ENCODE results near the gene TKT. TPM values are rescaled to one million over a fixed set of nuclear protein-coding genes. Genes with fewer than 3 reads are reported as not detected.

TKT gene
- total and polyA plus RNA-seq, 2 of the 13 experiments (the other 11 are each of a cell fraction or from before 2014, with no cell fraction given): 150 to 238 TPM

GRCh38 chr3:53225181-53225580 is 30.6 kb downstream of the TKT start:
- FAIRE-seq (no peak), DNase-seq (ENCODE audit: low spot score) (no peak), ATAC-seq (no peak)
- peaks cover 37 to 63% of the 10 kb centered on the region in 2 experiments for H3K36me3 ChIP-seq (replicated peaks in 1 of 2; ENCODE audit: control insufficient read depth in 1 of 2, insufficient read depth in 2 of 2, low read length in 2 of 2)
- no peaks in the 10 kb centered on the region for H3K79me2 ChIP-seq (ENCODE audit: insufficient read depth, low read length)
- no peak overlapping the region for H2AFZ ChIP-seq (ENCODE audit: low read length)
- H3K4me2 ChIP-seq (ENCODE audit: low read depth, low read length): no peak overlapping the region
- peaks cover 61% of the 10 kb centered on the region for H3K4me1 ChIP-seq (ENCODE audit: insufficient read depth, low read length)
- H3K9me3 ChIP-seq (ENCODE audit: low read length): no peaks in the 10 kb centered on the region
- no TSS peak for BruUV-seq (replicated peaks)
- TF ChIP-seq ZNF616 (CRISPR knock-in tag; IDR thresholded peaks at IDR 0.05; ENCODE audit: low read depth) (no peak), TRAFD1 (CRISPR knock-in tag; IDR thresholded peaks at IDR 0.05; ENCODE audit: borderline replicate concordance) (no peak), HIC2 (CRISPR knock-in tag; IDR thresholded peaks at IDR 0.05; ENCODE audit: low read depth) (no peak)
- no peak overlapping the region for H3K9ac ChIP-seq (ENCODE audit: insufficient read depth, low read depth, low read length)
- no peak overlapping the region for H3K4me3 ChIP-seq (replicated peaks in 1 of 3; ENCODE audit: insufficient read depth in 1 of 3, low read depth in 2 of 3, low read length in 3 of 3)
- no peak overlapping the region for H3K27ac ChIP-seq (ENCODE audit: extremely low read length, insufficient read depth, low read length)
- ChIA-PET CTCF (ENCODE audit: low intra/inter-chr PET ratio, low total read pairs) (no interaction called here), POLR2A (interaction anchor here (1.1 kb wide), 1 partner anchor 9 kb away, joined by 3 read pairs; no protein-coding TSS in a partner anchor)
- in situ Hi-C loops (cut with HindIII; ENCODE audit: extremely low pct_ligation_motif_present, low pct_unique_long_range_greater_than_20kb) (no loop called here), intact Hi-C loops (cut with micrococcal nuclease; ENCODE audit: unreplicated experiment) (no loop called here)
- no peaks in the 10 kb centered on the region for H3K27me3 ChIP-seq (ENCODE audit: control insufficient read depth in 1 of 2, insufficient read depth in 2 of 2, low read length in 2 of 2)
- WGBS (ENCODE audit: low lambda C conversion rate): 95% methylated on average over 5 of the region's 6 CpGs
- H4K20me1 ChIP-seq (ENCODE audit: insufficient read depth, low read length): 0 out of 2 replicates have a peak, but pooled peaks cover 3% of the 10 kb centered on the region

- ChIA-PET CTCF (ENCODE audit: low intra/inter-chr PET ratio, low total read pairs) (no interaction called here), POLR2A (interaction anchor here (0.6 to 1.1 kb wide), 2 partner anchors 10 to 56 kb away, joined by 3 read pairs; no protein-coding TSS in a partner anchor)
- H3K4me2 ChIP-seq (ENCODE audit: low read depth, low read length): no peak overlapping the region
- H2AFZ ChIP-seq (ENCODE audit: low read length): no peak overlapping the region
- no peaks in the 10 kb centered on the region for H3K79me2 ChIP-seq (ENCODE audit: insufficient read depth, low read length)
- FAIRE-seq: no peak
- peaks cover 64% of the 10 kb centered on the region for H3K4me1 ChIP-seq (ENCODE audit: insufficient read depth, low read length)
- peak overlapping the region; percentile 75 for H3K27ac ChIP-seq (ENCODE audit: extremely low read length, insufficient read depth, low read length)
- no peaks in the 10 kb centered on the region for H3K27me3 ChIP-seq (ENCODE audit: control insufficient read depth in 1 of 2, insufficient read depth in 2 of 2, low read length in 2 of 2)
- no TSS peak for BruUV-seq (replicated peaks)
- DNase-seq (ENCODE audit: low spot score): no peak
- ATAC-seq: no peak
- H4K20me1 ChIP-seq (ENCODE audit: insufficient read depth, low read length): 0 out of 2 replicates have a peak, but pooled peaks cover 3% of the 10 kb centered on the region
- H3K4me3 ChIP-seq (replicated peaks in 1 of 3; ENCODE audit: insufficient read depth in 1 of 3, low read depth in 2 of 3, low read length in 3 of 3): no peak overlapping the region
- H3K36me3 ChIP-seq (replicated peaks in 1 of 2; ENCODE audit: control insufficient read depth in 1 of 2, insufficient read depth in 2 of 2, low read length in 2 of 2): peaks cover 32 to 57% of the 10 kb centered on the region in 2 experiments
- WGBS (ENCODE audit: low lambda C conversion rate): no CpG with 5 or more reads among the region's 5 CpGs
- no peak overlapping the region for H3K9ac ChIP-seq (ENCODE audit: insufficient read depth, low read depth, low read length)
- intact Hi-C loops (cut with micrococcal nuclease; ENCODE audit: unreplicated experiment) (loop anchor here (5.0 kb wide), 1 partner anchor 33 kb away; the partner anchor contains the start of gene TKT), in situ Hi-C loops (cut with HindIII; ENCODE audit: extremely low pct_ligation_motif_present, low pct_unique_long_range_greater_than_20kb) (no loop called here)
- no peaks in the 10 kb centered on the region for H3K9me3 ChIP-seq (ENCODE audit: low read length)
- no peak for TF ChIP-seq ONECUT2 (CRISPR knock-in tag; IDR thresholded peaks at IDR 0.05)
- no peak for TF ChIP-seq THAP9 (CRISPR knock-in tag; IDR thresholded peaks at IDR 0.05; ENCODE audit: borderline replicate concordance)
- no peak for TF ChIP-seq ZNF879 (CRISPR knock-in tag; IDR thresholded peaks at IDR 0.05)
- no peak for TF ChIP-seq CEBPB (IDR thresholded peaks at IDR 0.05; ENCODE audit: borderline replicate concordance, low read depth, low read length)
- no peak for TF ChIP-seq NFKBIZ (CRISPR knock-in tag; IDR thresholded peaks at IDR 0.05)
- no peak for TF ChIP-seq ATF1 (CRISPR knock-in tag; IDR thresholded peaks at IDR 0.05)
- no peak for TF ChIP-seq ZNF556 (CRISPR knock-in tag; IDR thresholded peaks at IDR 0.05; ENCODE audit: borderline replicate concordance)
- TF ChIP-seq TBX3 (IDR thresholded peaks at IDR 0.05; ENCODE audit: borderline replicate concordance): no peak
- TF ChIP-seq MBNL3 (CRISPR knock-in tag; conservative IDR thresholded peaks at IDR 0.05): no peak
- no peak for TF ChIP-seq FOXP1 (IDR thresholded peaks at IDR 0.05)
- TF ChIP-seq FOXP1 (CRISPR knock-in tag; IDR thresholded peaks at IDR 0.05): no peak
Observed at GRCh38 chr3:53224536-53224935, 31.3 kb downstream of the TKT start.
